RWPE1 (cell line): ENCODE results near the gene RPUSD1.
"Not testable (repeated sequence)": the region's sequence is repeated elsewhere in the genome, so short reads cannot be mapped to it uniquely, and the experiment has no call there.

Experiments used
- CTCF ChIA-PET: fragments of 350-600 bp; sonication (Branson Sonifier 250); formaldehyde crosslinking; extraction: SDS; loops from one replicate; lab custom pipeline; 2021; lab: Yijun Ruan, JAX
- POLR2A ChIA-PET: fragments of 400-600 bp; formaldehyde crosslinking; extraction: SDS; loops from one replicate; lab custom pipeline; 2020; ENCODE audit warnings: antibody characterized with exemption; ENCODE audit not compliant: low non-redundant PET; lab: Yijun Ruan, JAX
- DNase-seq: peaks from one replicate; pipeline ENCODE4 v3.0.0; 2012; ENCODE audit warnings: low spot score
- H3K27ac ChIP-seq: fragments of 450-650 bp; 2 replicates; pipeline ENCODE4 v1.5.1; 2017
- TF ChIP-seq, protein P1 (sequence below): fragments of 450-650 bp; conservative IDR thresholded peaks from 2 replicates; pipeline ENCODE4 v1.5.1; 2017; ENCODE audit warnings: low read depth, mild to moderate bottlenecking

The RPUSD1 gene

GRCh38 chr16:824194-824593, 36.0 kb upstream of the RPUSD1 start:
- ChIA-PET CTCF (interaction anchor here (1.5 kb wide), 1 partner anchor 233 kb away, joined by 3 read pairs; no protein-coding TSS in a partner anchor), POLR2A (no interaction called here)
- no peak for DNase-seq
- TF ChIP-seq, protein P1, sequence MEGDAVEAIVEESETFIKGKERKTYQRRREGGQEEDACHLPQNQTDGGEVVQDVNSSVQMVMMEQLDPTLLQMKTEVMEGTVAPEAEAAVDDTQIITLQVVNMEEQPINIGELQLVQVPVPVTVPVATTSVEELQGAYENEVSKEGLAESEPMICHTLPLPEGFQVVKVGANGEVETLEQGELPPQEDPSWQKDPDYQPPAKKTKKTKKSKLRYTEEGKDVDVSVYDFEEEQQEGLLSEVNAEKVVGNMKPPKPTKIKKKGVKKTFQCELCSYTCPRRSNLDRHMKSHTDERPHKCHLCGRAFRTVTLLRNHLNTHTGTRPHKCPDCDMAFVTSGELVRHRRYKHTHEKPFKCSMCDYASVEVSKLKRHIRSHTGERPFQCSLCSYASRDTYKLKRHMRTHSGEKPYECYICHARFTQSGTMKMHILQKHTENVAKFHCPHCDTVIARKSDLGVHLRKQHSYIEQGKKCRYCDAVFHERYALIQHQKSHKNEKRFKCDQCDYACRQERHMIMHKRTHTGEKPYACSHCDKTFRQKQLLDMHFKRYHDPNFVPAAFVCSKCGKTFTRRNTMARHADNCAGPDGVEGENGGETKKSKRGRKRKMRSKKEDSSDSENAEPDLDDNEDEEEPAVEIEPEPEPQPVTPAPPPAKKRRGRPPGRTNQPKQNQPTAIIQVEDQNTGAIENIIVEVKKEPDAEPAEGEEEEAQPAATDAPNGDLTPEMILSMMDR = no peak
- no peak overlapping the region for H3K27ac ChIP-seq

GRCh38 chr16:822909-823297, 34.7 kb upstream of the RPUSD1 start:
- CTCF ChIA-PET = no interaction called here

DNA sequence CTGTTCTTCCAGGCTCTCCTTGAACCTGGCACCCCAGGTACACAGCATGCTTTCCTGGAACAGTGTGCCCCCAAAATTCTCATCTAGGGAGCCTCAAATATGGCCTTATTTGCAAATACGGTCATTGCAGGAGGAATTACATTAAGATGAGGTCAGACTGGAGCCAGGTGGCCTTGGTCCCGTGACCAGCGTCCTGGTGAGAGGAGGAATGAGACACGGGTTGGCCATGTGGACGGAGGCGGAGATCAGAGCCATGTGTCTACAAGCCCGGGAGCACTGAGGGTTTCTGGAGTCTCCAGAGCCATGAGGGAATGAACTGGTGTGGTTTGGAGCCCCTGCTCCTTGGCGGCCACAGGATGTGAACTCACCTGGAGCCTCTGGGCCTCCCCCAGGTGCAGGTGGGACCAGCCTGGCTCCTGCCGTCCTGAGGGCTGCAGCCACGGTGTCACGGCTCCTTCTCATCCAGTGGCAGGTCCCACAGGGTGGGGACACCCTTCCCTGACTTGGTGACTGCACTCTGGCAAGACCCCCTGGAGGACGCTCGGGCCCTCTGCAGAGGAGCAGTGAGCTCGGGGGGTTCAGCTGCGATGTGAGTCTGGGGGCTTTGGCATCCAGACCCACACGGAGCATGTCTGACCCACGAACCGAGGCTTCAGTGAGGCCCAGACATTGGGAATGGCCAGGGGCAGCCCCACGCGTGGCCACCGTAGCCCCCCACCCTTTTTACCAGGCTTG, 34.2 kb upstream of the RPUSD1 start:
- DNase-seq = no peak
- H3K27ac ChIP-seq = no peak overlapping the region
- TF ChIP-seq, protein P1 = no peak
- ChIA-PET POLR2A (no interaction called here), CTCF (no interaction called here)

More at GRCh38 chr16:822909-823297, 34.7 kb upstream of the RPUSD1 start:
- no peak for DNase-seq
- H3K27ac ChIP-seq = no peak overlapping the region
- TF ChIP-seq, protein P1 = no peak
- POLR2A ChIA-PET = no interaction called here

DNA sequence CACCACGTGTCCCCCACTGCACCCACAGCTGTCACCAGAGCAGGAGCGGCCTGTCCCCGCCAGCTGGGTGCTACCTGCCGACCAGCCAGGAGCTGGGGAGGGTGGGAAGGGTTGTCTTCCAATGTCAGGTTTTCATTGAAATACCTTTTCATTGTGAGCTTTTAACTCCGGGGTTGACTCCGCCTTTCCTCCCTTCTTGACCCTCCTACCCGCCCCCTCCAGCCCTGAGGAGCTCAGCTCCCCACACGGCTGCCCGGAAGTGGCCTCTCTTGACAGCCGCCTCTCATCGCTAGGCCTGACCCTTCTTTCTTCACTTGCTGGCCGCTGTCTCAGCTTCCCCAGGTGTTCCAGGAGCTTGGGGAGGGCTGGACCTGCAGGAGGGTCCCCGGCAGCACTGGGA, 33.6 kb upstream of the RPUSD1 start:
- ChIA-PET CTCF (no interaction called here), POLR2A (no interaction called here)
- H3K27ac ChIP-seq = no peak overlapping the region
- TF ChIP-seq, protein P1 = no peak
- DNase-seq = no peak

DNA sequence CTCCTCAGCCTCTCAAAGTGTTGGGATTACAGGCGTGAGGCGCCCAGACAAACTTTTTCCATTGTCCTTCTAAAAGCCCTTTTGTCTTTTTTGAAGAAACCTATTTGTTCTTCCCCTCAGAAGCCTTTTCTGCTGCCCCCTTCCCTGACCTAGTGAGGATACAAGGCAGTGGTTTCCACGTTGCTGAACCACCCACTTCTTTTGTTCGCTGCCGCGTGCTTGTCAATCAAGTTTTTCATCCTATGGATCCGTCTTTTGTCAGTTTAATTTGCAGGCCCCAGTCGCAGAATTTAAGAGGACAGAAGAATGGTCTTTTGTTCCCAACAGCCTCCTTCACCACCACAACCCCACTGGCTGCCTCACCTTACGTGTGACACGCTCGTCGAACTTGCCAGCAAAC, 32.6 kb upstream of the RPUSD1 start:
- POLR2A ChIA-PET = no interaction called here
- CTCF ChIA-PET = no interaction called here
- H3K27ac ChIP-seq = no peak overlapping the region
- no peak for DNase-seq
- TF ChIP-seq, protein P1 = no peak

DNA sequence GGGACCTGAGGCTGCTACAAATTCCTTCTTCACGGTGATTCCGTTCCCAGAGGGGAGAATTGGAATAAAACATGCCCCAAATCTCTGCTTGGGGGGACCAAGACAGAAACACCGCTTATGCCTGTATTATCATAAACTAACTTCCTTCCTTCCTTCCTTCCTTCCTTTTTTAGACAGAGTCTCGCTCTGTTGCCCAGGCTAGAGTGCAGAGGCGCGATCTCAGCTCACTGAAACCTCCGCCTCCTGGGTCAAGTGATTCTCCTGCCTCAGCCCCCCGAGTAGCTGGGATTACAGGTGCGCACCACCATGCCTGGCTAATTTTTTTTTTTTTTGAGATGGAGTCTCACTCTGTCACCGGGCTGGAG, 31.8 kb upstream of the RPUSD1 start:
- POLR2A ChIA-PET, H3K27ac ChIP-seq, CTCF ChIA-PET, DNase-seq: not testable (repeated sequence)

GRCh38 chr16:819336-820043, 31.3 kb upstream of the RPUSD1 start:
- POLR2A ChIA-PET = no interaction called here

More at GRCh38 chr16:819336-820043, 31.3 kb upstream of the RPUSD1 start:
- DNase-seq = no peak
- CTCF ChIA-PET = no interaction called here
- TF ChIP-seq, protein P1 = no peak
- no peak overlapping the region for H3K27ac ChIP-seq
